ENCODE data around the gene MRPL24. TPM values are rescaled to one million over a fixed set of nuclear protein-coding genes. Genes with fewer than 3 reads are reported as not detected.

The MRPL24 gene
- polyA plus RNA-seq, 1 donor = 58.1 TPM

DNA sequence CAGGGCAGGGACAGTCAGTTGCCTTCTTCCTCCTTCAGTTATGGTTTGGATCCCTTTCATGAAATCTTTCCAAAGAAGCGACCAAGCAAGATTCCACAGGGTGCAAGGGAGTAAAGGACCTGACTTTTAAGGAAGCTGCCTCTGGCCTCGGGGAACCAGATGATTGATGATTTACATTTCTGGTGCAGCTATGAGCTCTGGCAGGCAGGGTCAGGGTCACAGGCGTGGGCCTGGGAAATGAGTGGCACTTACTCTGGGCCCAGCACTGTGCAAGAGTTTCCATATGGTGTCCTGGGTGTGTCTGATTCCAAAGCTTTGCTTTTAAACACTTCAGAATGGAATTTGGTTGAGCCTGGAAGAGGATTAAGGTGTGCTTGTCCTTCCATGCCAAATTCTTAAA is 28.3 kb downstream of the MRPL24 start:
- no CpG with 5 or more reads among the region's 3 CpGs for WGBS (ENCODE audit: insufficient coverage, low lambda C conversion rate)
- H3K9me3 ChIP-seq (ENCODE audit: control insufficient read depth, low read depth, low read length) = no peaks in the 10 kb centered on the region
- H3K27ac ChIP-seq (ENCODE audit: low read length) = no peak overlapping the region

DNA sequence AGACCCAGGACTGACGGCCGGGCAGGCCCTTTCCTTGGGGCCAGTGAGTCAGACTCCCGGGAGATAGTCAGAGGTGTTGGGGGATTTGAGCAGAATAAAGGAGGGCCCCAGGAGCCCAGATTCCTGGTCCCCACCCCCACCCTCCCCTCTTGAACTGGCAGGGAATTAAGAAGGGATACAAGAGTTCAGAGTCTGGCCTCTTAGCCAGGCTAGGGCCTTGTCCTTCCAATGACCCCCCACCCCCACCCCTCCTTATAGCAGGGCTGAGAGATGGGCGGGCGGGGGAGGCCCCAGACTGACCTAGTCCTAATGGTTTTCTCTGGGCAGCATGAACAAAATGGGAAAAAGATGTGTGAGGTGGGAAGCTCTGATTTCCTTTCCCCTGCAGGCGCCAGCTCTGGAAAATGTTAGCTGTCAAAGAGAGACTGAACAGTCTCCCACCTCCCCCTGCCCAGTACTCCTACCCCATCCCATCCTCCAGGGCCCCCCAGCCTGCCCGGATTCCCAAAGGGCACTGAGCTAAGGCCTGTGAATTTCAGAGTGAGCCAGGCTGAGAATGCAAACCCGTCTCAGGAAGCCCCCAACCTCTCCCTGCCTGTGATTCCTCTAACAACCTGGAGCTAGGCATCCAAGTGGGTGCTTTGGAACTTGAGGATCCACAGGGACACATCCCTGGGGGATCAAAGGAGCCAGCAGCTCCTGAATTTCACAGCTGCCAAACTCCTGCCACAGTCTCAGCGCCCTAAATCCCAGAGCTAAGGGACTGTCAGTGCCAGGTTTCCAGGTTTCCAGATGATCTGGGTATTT is 29.7 kb downstream of the MRPL24 start:
- peaks cover 19% of the 10 kb centered on the region for H3K4me1 ChIP-seq (ENCODE audit: control insufficient read depth, insufficient read depth, low read length)
- no peak overlapping the region for H3K4me3 ChIP-seq (ENCODE audit: low read length)
- no peak overlapping the region for H3K27ac ChIP-seq (ENCODE audit: low read length)
- no peaks in the 10 kb centered on the region for H3K9me3 ChIP-seq (ENCODE audit: control insufficient read depth, low read depth, low read length)
- peaks cover 6% of the 10 kb centered on the region for H3K36me3 ChIP-seq (ENCODE audit: control insufficient read depth, insufficient read depth, low read length)
- no CpG with 5 or more reads among the region's 9 CpGs for WGBS (ENCODE audit: insufficient coverage, low lambda C conversion rate)
- DNase-seq = no peak
- peaks cover 5% of the 10 kb centered on the region for H3K27me3 ChIP-seq (ENCODE audit: control insufficient read depth, insufficient read depth, low read length)

More for the DNA sequence above, 28.3 kb downstream of the MRPL24 start:
- no peak for DNase-seq
- no peak overlapping the region for H3K4me3 ChIP-seq (ENCODE audit: low read length)
- peaks cover 8% of the 10 kb centered on the region for H3K4me1 ChIP-seq (ENCODE audit: control insufficient read depth, insufficient read depth, low read length)
- H3K27me3 ChIP-seq (ENCODE audit: control insufficient read depth, insufficient read depth, low read length) = no peaks in the 10 kb centered on the region
- H3K36me3 ChIP-seq (ENCODE audit: control insufficient read depth, insufficient read depth, low read length) = peaks cover 6% of the 10 kb centered on the region

DNA sequence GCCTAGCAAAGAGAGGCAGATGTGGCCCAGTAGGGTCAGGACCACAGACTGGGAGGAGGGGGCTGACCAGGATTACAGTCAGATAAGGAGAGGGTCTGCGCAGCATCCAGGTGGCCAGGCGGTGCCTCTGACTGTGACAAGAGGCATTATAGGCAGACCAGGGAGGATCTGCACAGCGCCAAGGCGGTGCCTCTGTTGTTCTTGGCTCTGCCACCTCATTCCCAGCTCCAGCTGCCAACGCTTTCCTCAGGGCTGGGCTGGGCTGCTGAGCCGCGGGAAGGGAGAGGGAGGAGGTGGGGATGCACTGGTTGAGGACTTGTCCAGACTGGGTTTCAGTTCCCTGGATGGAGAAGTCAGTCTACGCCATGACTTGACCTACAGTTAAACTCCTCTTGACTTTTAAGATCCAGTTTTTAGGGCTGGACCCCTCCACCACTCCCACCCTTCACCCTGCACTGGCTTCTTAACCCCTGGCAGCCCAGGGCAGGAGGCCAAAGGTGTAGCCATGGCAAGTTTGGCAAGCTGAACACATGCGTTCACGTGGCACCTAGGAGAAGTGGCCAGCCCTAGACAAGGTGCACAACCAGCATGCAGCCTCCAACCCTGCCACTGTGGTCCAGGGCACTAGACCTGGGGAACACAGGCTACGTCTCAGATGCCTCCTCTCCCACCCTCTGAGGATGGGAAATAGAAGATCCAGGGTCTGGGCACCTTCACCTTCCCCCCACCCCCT is 31.0 kb downstream of the MRPL24 start:
- WGBS (ENCODE audit: insufficient coverage, low lambda C conversion rate) = no CpG with 5 or more reads among the region's 11 CpGs
- Histone ChIP-seq H3K4me1 (ENCODE audit: control insufficient read depth, insufficient read depth, low read length) (peaks cover 31% of the 10 kb centered on the region), H3K27ac (ENCODE audit: low read length) (no peak overlapping the region), H3K27me3 (ENCODE audit: control insufficient read depth, insufficient read depth, low read length) (peaks cover 10% of the 10 kb centered on the region), H3K36me3 (ENCODE audit: control insufficient read depth, insufficient read depth, low read length) (no peaks in the 10 kb centered on the region), H3K9me3 (ENCODE audit: control insufficient read depth, low read depth, low read length) (peaks cover 1% of the 10 kb centered on the region), H3K4me3 (ENCODE audit: low read length) (no peak overlapping the region)
- no peak for DNase-seq

DNA sequence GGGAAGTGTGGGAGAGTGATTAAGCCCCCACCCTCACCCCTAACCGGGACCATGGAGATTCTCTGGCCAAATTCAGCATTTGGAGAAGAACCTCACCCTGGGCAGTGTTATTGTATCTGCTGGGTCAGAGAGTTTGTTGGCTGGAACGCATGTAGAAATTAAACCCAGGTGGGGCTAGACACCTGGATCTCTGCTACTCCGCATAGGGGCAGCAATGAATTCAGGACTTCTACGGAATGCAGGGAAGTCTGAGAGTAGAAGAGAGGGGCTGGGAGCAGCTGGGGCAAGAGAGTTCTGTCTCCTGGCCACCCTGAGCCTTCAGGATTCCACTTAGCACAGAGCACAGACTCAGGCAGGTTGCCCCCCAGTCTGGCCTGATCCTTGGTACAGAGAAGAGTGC is 31.9 kb downstream of the MRPL24 start:
- Histone ChIP-seq H3K9me3 (ENCODE audit: control insufficient read depth, low read depth, low read length) (peaks cover 3% of the 10 kb centered on the region), H3K36me3 (ENCODE audit: control insufficient read depth, insufficient read depth, low read length) (no peaks in the 10 kb centered on the region), H3K27ac (ENCODE audit: low read length) (no peak overlapping the region), H3K27me3 (ENCODE audit: control insufficient read depth, insufficient read depth, low read length) (peaks cover 19% of the 10 kb centered on the region), H3K4me1 (ENCODE audit: control insufficient read depth, insufficient read depth, low read length) (peaks cover 40% of the 10 kb centered on the region), H3K4me3 (ENCODE audit: low read length) (no peak overlapping the region)
- DNase-seq = no peak
- WGBS (ENCODE audit: insufficient coverage, low lambda C conversion rate) = 100% methylated on average over 1 of the region's 4 CpGs

DNA sequence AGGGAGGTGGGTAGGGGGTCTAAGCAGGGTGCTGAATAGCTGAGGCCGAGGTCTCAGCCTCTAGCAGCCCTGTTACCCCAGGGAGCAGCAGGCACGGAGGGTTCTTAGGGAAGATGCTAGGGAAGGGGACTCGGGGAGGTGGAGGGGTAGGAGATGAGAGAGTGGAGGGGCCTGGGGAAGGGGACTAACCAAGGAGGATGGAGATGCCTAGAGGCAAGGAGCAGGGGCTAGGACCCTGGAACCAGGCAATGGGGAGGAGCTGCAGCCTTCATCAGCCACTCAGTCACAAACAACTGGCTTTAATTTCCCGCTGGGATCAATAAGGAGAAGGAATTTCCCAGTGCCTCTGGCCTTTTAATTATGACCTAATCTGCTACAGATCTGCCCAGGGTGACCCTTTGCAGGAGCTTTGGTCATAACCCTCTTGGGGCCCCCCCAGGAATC is 32.6 kb downstream of the MRPL24 start:
- peaks cover 3% of the 10 kb centered on the region for H3K9me3 ChIP-seq (ENCODE audit: control insufficient read depth, low read depth, low read length)
- peaks cover 44% of the 10 kb centered on the region for H3K4me1 ChIP-seq (ENCODE audit: control insufficient read depth, insufficient read depth, low read length)
- H3K27ac ChIP-seq (ENCODE audit: low read length) = no peak overlapping the region
- no peak for DNase-seq
- no CpG with 5 or more reads among the region's 4 CpGs for WGBS (ENCODE audit: insufficient coverage, low lambda C conversion rate)
- H3K36me3 ChIP-seq (ENCODE audit: control insufficient read depth, insufficient read depth, low read length) = no peaks in the 10 kb centered on the region
- H3K27me3 ChIP-seq (ENCODE audit: control insufficient read depth, insufficient read depth, low read length) = peaks cover 27% of the 10 kb centered on the region
- no peak overlapping the region for H3K4me3 ChIP-seq (ENCODE audit: low read length)

DNA sequence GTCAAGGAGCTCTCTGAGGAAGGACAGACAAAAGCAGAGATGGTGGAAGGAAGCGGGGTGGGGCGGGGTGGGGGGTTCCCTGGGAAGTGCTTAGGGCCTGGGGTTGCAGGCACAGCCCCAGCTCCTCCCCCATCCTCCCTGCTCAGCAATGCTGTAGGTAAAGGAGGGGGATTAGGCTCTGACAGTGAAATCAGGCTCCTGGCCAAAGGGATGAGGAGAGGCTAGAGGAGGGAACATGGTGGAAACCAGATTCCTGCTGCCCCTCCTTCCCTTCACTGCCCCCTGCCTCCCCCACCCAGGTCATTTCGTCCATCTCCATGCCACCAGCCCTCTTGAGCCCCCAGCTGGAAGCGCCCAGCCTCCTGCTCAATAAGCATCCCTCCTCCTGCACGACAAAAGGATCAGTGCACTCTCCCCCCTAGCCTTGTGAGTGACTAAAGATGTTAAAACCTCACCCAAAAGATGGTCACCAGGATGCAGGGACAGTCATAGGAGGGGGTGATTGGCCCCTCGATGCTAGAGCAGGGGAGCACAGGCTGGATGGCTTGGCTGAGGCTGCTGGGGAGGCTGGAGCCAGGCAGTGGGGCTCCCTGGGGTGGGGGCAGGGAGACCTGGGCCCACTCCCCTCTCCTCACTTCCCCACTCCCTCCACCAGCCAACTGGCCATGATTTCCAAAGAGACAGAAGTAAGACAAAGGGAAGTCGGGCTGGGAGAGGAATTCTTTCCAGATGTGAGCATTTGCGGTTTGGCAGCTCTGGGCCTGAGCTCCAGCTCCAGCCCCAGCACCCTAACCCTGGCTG is 33.3 kb downstream of the MRPL24 start:
- H3K4me1 ChIP-seq (ENCODE audit: control insufficient read depth, insufficient read depth, low read length) = peaks cover 44% of the 10 kb centered on the region
- H3K36me3 ChIP-seq (ENCODE audit: control insufficient read depth, insufficient read depth, low read length) = no peaks in the 10 kb centered on the region
- no CpG with 5 or more reads among the region's 8 CpGs for WGBS (ENCODE audit: insufficient coverage, low lambda C conversion rate)
- peaks cover 3% of the 10 kb centered on the region for H3K9me3 ChIP-seq (ENCODE audit: control insufficient read depth, low read depth, low read length)
- no peak overlapping the region for H3K4me3 ChIP-seq (ENCODE audit: low read length)
- H3K27me3 ChIP-seq (ENCODE audit: control insufficient read depth, insufficient read depth, low read length) = peaks cover 30% of the 10 kb centered on the region
- no peak for DNase-seq
- peak overlapping the region; percentile 12 for H3K27ac ChIP-seq (ENCODE audit: low read length)

DNA sequence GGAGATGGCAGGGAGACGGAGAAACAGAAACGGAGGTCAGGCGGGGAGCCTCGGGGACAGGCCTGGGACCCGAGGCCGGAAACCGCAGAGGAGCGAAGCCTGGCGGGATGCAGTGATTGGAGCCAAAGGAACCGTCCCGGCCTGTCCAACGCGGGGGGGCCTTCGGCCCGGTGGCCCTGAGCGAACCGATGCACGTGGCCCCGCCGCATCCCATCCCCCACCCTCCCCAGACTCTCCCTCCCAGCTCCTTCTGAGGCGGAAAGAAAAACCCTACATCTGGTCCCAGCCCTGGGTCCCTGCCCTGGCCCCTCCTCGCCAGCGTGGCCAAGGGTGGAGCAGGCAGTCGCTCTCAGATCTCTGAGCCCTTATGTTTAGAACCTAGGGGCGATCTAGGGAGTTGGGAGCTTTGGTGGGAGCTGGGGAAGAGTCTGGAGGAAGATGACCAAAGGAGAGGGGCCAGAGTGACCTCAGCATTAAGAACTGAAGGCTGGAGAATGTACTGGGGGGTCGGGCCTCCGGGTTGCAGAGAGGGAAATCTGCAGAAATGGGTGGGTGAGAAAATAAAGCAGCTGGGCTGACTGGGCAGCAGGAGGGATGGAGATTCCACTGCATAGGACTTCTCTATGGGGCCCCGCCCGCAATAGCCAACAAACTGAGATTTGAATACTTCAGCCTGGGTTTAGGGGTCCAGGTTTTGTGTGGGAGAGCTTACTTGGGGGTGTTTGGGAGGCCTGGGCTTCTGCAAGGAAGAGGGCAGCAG is 34.1 kb downstream of the MRPL24 start:
- peaks cover 30% of the 10 kb centered on the region for H3K27me3 ChIP-seq (ENCODE audit: control insufficient read depth, insufficient read depth, low read length)
- no CpG with 5 or more reads among the region's 29 CpGs for WGBS (ENCODE audit: insufficient coverage, low lambda C conversion rate)
- H3K27ac ChIP-seq (ENCODE audit: low read length) = peak overlapping the region; percentile 8
- H3K9me3 ChIP-seq (ENCODE audit: control insufficient read depth, low read depth, low read length) = peaks cover 3% of the 10 kb centered on the region
- peak in 1 of 2 donors; percentile 63 for DNase-seq
- H3K36me3 ChIP-seq (ENCODE audit: control insufficient read depth, insufficient read depth, low read length) = no peaks in the 10 kb centered on the region
- peaks cover 44% of the 10 kb centered on the region for H3K4me1 ChIP-seq (ENCODE audit: control insufficient read depth, insufficient read depth, low read length)
- peak overlapping the region; percentile 39 for H3K4me3 ChIP-seq (ENCODE audit: low read length)

DNA sequence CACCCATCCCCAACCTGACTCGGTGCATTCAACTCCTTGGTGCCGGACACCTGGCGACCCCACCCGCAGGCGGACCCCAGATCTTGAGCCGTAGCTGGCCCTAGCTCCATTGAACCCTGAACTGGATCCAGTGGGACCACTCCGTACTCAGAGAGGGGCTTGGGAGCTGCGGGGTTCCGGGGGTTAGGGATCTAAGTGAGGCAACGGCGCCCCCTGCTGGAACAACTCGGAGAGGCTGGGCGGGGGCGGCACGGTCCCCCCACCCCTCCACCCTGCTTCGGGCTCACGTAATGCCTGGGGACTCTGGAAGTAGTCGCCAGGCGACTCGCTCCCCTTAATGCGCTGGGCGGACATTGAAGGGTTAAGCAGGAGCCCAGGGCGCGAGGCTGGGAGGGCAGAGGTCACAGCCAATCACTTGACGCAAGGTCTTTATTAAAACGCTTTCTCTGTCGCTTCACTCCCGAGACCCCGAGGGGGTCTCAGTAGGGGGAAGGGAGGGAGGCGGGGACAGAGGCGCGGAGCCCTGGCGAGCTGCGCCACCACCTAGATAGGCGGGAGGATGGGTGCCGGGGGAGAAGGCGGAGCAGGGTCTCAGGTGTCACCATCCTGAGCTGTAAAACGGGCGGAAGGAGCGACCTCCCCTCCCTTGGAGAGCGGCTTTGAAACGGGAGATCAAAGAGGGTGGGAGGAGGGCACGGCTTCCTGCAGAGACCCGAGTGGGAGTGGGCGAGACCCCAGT is 34.8 kb downstream of the MRPL24 start:
- no CpG with 5 or more reads among the region's 45 CpGs for WGBS (ENCODE audit: insufficient coverage, low lambda C conversion rate)
- H3K4me1 ChIP-seq (ENCODE audit: control insufficient read depth, insufficient read depth, low read length) = peaks cover 44% of the 10 kb centered on the region
- H3K27me3 ChIP-seq (ENCODE audit: control insufficient read depth, insufficient read depth, low read length) = peaks cover 30% of the 10 kb centered on the region

DNA sequence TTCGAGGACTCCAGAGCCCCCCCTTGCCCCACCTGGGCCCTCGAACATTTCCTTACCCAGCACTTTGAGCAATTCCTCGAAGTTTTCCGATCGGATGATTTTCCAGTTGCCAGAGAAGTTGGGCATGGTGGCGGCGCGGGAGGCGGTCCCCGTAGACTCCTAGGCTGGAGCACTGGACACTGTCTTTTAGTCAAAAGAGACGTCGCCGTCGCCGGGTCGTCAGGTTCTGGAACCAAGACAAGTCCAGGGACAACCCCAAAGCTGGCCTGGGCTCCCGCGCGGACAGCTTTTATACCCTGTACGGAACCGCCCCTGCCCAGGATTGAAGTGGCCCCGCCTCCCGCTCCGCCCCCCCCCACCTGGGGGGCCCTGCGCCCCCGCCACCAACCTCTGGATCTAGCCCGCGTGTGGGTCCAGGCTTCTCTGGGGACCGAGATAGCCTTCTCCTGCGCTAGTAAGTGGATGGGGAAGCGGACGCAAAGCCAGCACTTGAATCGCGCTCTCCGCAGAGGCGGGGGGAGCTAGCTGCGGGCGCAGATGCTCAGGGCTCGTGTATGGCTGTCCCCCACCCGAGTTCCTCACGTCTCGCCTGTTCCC is 35.5 kb downstream of the MRPL24 start, which contains the start of gene CRABP2:
TSS of gene CRABP2 (minus strand) at position 263 of the 597 bp plus-strand sequence. CDS start at position 126, 137 bp downstream.
- Histone ChIP-seq H3K4me3 (ENCODE audit: low read length) (peak within 1 kb of the TSS; percentile 39), H3K27ac (ENCODE audit: low read length) (peak within 1 kb of the TSS; percentile 2), H3K4me1 (ENCODE audit: control insufficient read depth, insufficient read depth, low read length) (peaks cover 44% of the 10 kb centered on the region), H3K36me3 (ENCODE audit: control insufficient read depth, insufficient read depth, low read length) (no peaks in the 10 kb centered on the region), H3K9me3 (ENCODE audit: control insufficient read depth, low read depth, low read length) (peaks cover 3% of the 10 kb centered on the region), H3K27me3 (ENCODE audit: control insufficient read depth, insufficient read depth, low read length) (peaks cover 30% of the 10 kb centered on the region)
- no CpG with 5 or more reads among the region's 42 CpGs for WGBS (ENCODE audit: insufficient coverage, low lambda C conversion rate)
- no peak for DNase-seq

More for the DNA sequence above, 34.8 kb downstream of the MRPL24 start:
- Histone ChIP-seq H3K36me3 (ENCODE audit: control insufficient read depth, insufficient read depth, low read length) (no peaks in the 10 kb centered on the region), H3K27ac (ENCODE audit: low read length) (peak overlapping the region; percentile 2), H3K9me3 (ENCODE audit: control insufficient read depth, low read depth, low read length) (peaks cover 3% of the 10 kb centered on the region), H3K4me3 (ENCODE audit: low read length) (peak overlapping the region; percentile 39)
- peak in 1 of 2 donors; percentile 67 for DNase-seq

Measured in large intestine (tissue), 3 donors.